22Rv1 (cell line): ENCODE measurements around the gene ANKDD1B.
"Not testable (repeated sequence)": the region's sequence is repeated elsewhere in the genome, so short reads cannot be mapped to it uniquely, and the experiment has no call there.

ENCODE experiments used
- ZFX ChIP-seq: fragments of 450-650 bp; IDR thresholded peaks from 2 replicates; pipeline ENCODE4 v1.6.1; 2017; ENCODE audit warnings: antibody characterized with exemption, borderline replicate concordance
- TF ChIP-seq, protein P1 (sequence below): fragments of 450-650 bp; IDR thresholded peaks from 2 replicates; pipeline ENCODE4 v1.5.1; 2017; ENCODE audit warnings: mild to moderate bottlenecking

- TF ChIP-seq, protein P1, sequence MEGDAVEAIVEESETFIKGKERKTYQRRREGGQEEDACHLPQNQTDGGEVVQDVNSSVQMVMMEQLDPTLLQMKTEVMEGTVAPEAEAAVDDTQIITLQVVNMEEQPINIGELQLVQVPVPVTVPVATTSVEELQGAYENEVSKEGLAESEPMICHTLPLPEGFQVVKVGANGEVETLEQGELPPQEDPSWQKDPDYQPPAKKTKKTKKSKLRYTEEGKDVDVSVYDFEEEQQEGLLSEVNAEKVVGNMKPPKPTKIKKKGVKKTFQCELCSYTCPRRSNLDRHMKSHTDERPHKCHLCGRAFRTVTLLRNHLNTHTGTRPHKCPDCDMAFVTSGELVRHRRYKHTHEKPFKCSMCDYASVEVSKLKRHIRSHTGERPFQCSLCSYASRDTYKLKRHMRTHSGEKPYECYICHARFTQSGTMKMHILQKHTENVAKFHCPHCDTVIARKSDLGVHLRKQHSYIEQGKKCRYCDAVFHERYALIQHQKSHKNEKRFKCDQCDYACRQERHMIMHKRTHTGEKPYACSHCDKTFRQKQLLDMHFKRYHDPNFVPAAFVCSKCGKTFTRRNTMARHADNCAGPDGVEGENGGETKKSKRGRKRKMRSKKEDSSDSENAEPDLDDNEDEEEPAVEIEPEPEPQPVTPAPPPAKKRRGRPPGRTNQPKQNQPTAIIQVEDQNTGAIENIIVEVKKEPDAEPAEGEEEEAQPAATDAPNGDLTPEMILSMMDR, result not testable (repeated sequence)
- not testable (repeated sequence) for TF ChIP-seq ZFX
Observed at GRCh38 chr5:75610859-75611310, 368 bp upstream of the ANKDD1B start.
